GM19240 (cell line): ENCODE measurements around the gene NEMP1.

Experiments
- DNase-seq: peaks from one replicate; pipeline ENCODE4 v3.0.0; 2011; ENCODE audit warnings: low spot score; ENCODE audit not compliant: insufficient read length

NEMP1 gene

GRCh38 chr12:57107456-57108155 lies 29.0 kb upstream of the NEMP1 start:
- DNase-seq = no peak

GRCh38 chr12:57106021-57106708 lies 27.6 kb upstream of the NEMP1 start:
- DNase-seq = no peak

- DNase-seq = no peak
These were observed 26.6 kb upstream of the NEMP1 start for GRCh38 chr12:57105011-57105753.

GRCh38 chr12:57104292-57104910 lies 25.8 kb upstream of the NEMP1 start:
- no peak for DNase-seq

- DNase-seq = no peak
These were observed 25.3 kb upstream of the NEMP1 start for GRCh38 chr12:57103856-57104255.

- DNase-seq = no peak
These were observed 23.5 kb upstream of the NEMP1 start for GRCh38 chr12:57101892-57102695.

- DNase-seq = no peak
These were observed 21.2 kb upstream of the NEMP1 start for GRCh38 chr12:57099766-57100165.

GRCh38 chr12:57099047-57099714 lies 20.6 kb upstream of the NEMP1 start:
- DNase-seq = no peak

- no peak for DNase-seq
These were observed 20.0 kb upstream of the NEMP1 start for GRCh38 chr12:57098546-57098945.

GRCh38 chr12:57097554-57097835 lies 18.9 kb upstream of the NEMP1 start:
- DNase-seq = no peak

GRCh38 chr12:57096748-57097553 lies 18.4 kb upstream of the NEMP1 start:
- no peak for DNase-seq

- DNase-seq = no peak
These were observed 17.5 kb upstream of the NEMP1 start for GRCh38 chr12:57096099-57096572.

GRCh38 chr12:57095440-57095839 lies 16.8 kb upstream of the NEMP1 start:
- no peak for DNase-seq

GRCh38 chr12:57094208-57095160 lies 15.9 kb upstream of the NEMP1 start:
- DNase-seq = no peak

GRCh38 chr12:57093415-57094207 lies 15.0 kb upstream of the NEMP1 start:
- DNase-seq = peak; percentile 72

GRCh38 chr12:57092876-57093414 lies 14.4 kb upstream of the NEMP1 start:
- DNase-seq = no peak

- no peak for DNase-seq
These were observed 13.9 kb upstream of the NEMP1 start for GRCh38 chr12:57092529-57092862.
